SK-N-DZ (cell line): ENCODE data around the gene RAD51AP1. TPM values are rescaled to one million over a fixed set of nuclear protein-coding genes. Genes with fewer than 3 reads are reported as not detected.
"Not testable (repeated sequence)": the region's sequence is repeated elsewhere in the genome, so short reads cannot be mapped to it uniquely, and the experiment has no call there.

Experiments
- DNase-seq: peaks from one replicate; pipeline ENCODE4 v3.0.0-alpha.2; 2015; ENCODE audit warnings: low spot score
- polyA plus RNA-seq, 2 experiments: library from polyadenylated mRNA; depleted of rRNA; stranded (reverse); fragments of >200 nt; gene quantifications; 2 replicates each; pipeline ENCODE4 v1.2.3, GENCODE V29; 2014

RAD51AP1 gene
- polyA plus RNA-seq (2014; cell fraction: cytosol; rRNA removed): 144 and 145 TPM in 2 replicates
- 268 and 303 TPM in 2 replicates for polyA plus RNA-seq (2014; cell fraction: nucleus; rRNA removed)

- peak; percentile 99 for DNase-seq
These were observed at the start of gene RAD51AP1 for GRCh38 chr12:4538207-4539160. Gene RAD51AP1 (plus strand): TSS chr12:4538890. CDS start chr12:4538940, 50 bp downstream.

- DNase-seq: no peak
These were observed 49.1 kb upstream of the RAD51AP1 start for GRCh38 chr12:4489556-4489955.

- DNase-seq: no peak
These were observed 47.7 kb upstream of the RAD51AP1 start for GRCh38 chr12:4490973-4491372.

GRCh38 chr12:4496145-4496838 lies 42.4 kb upstream of the RAD51AP1 start:
- DNase-seq: no peak

- no peak for DNase-seq
These were observed 39.5 kb upstream of the RAD51AP1 start for GRCh38 chr12:4499186-4499585.

GRCh38 chr12:4505376-4505986 lies 33.2 kb upstream of the RAD51AP1 start:
- no peak for DNase-seq

GRCh38 chr12:4506430-4506829 lies 32.3 kb upstream of the RAD51AP1 start:
- no peak for DNase-seq

GRCh38 chr12:4506870-4507269 lies 31.8 kb upstream of the RAD51AP1 start:
- no peak for DNase-seq

- not testable (repeated sequence) for DNase-seq
These were observed 30.2 kb upstream of the RAD51AP1 start for GRCh38 chr12:4508503-4508902.

GRCh38 chr12:4509269-4509668 lies 29.4 kb upstream of the RAD51AP1 start:
- not testable (repeated sequence) for DNase-seq

GRCh38 chr12:4518106-4518728 lies 20.5 kb upstream of the RAD51AP1 start:
- no peak for DNase-seq

GRCh38 chr12:4523443-4523842 lies 15.2 kb upstream of the RAD51AP1 start:
- DNase-seq: not testable (repeated sequence)

- DNase-seq: peak; percentile 25
These were observed 11.7 kb upstream of the RAD51AP1 start for GRCh38 chr12:4526923-4527546.

GRCh38 chr12:4530160-4530559 lies 8.5 kb upstream of the RAD51AP1 start:
- no peak for DNase-seq

GRCh38 chr12:4530982-4531586 lies 7.6 kb upstream of the RAD51AP1 start:
- no peak for DNase-seq

- no peak for DNase-seq
These were observed 3.6 kb upstream of the RAD51AP1 start for GRCh38 chr12:4535092-4535491.

- DNase-seq: no peak
These were observed 2.8 kb upstream of the RAD51AP1 start for GRCh38 chr12:4535871-4536270.

- DNase-seq: no peak
These were observed 629 bp downstream of the RAD51AP1 start for GRCh38 chr12:4539167-4539870.

- no peak for DNase-seq
These were observed 1.5 kb downstream of the RAD51AP1 start for GRCh38 chr12:4540170-4540569.

- DNase-seq: no peak
These were observed 1.9 kb downstream of the RAD51AP1 start for GRCh38 chr12:4540638-4541037.
